GM04504 (cell line): Measurements from ENCODE around the gene MKNK1.
A peak's percentile ranks its signal among the peaks of the same experiment; 100 is the strongest.
"Not testable (repeated sequence)": the region's sequence is repeated elsewhere in the genome, so short reads cannot be mapped to it uniquely, and the experiment has no call there.

Source experiments
- DNase-seq: peaks from one replicate; pipeline ENCODE4 v3.0.0-alpha.2; 2012; ENCODE audit warnings: low read depth

The MKNK1 gene

GRCh38 chr1:46603858-46604549 lies at the start of gene MKNK1:
Gene MKNK1, minus strand, starts transcription at chr1:46604268. Its CDS starts 20,941 bp downstream, at chr1:46583327.
- DNase-seq: peak; percentile 86

- peak; percentile 69 for DNase-seq
Measured at GRCh38 chr1:46653405-46653958, 49.4 kb upstream of the MKNK1 start.

- no peak for DNase-seq
Measured at GRCh38 chr1:46652321-46653100, 48.4 kb upstream of the MKNK1 start.

GRCh38 chr1:46651152-46651551 lies 47.1 kb upstream of the MKNK1 start:
- DNase-seq: not testable (repeated sequence)

GRCh38 chr1:46650491-46650890 lies 46.4 kb upstream of the MKNK1 start:
- DNase-seq: no peak

GRCh38 chr1:46649764-46650163 lies 45.7 kb upstream of the MKNK1 start:
- no peak for DNase-seq

GRCh38 chr1:46647611-46648010 lies 43.5 kb upstream of the MKNK1 start:
- no peak for DNase-seq

GRCh38 chr1:46646844-46647243 lies 42.8 kb upstream of the MKNK1 start:
- no peak for DNase-seq

- no peak for DNase-seq
Measured at GRCh38 chr1:46646331-46646730, 42.3 kb upstream of the MKNK1 start.

- no peak for DNase-seq
Measured at GRCh38 chr1:46645815-46646214, 41.7 kb upstream of the MKNK1 start.

GRCh38 chr1:46643368-46643775 lies 39.3 kb upstream of the MKNK1 start:
- peak; percentile 87 for DNase-seq

GRCh38 chr1:46642115-46642680 lies 38.1 kb upstream of the MKNK1 start:
- no peak for DNase-seq

- no peak for DNase-seq
Measured at GRCh38 chr1:46639547-46639946, 35.5 kb upstream of the MKNK1 start.

- no peak for DNase-seq
Measured at GRCh38 chr1:46638921-46639320, 34.9 kb upstream of the MKNK1 start.

- no peak for DNase-seq
Measured at GRCh38 chr1:46637444-46638083, 33.5 kb upstream of the MKNK1 start.

GRCh38 chr1:46635205-46635604 lies 31.1 kb upstream of the MKNK1 start:
- DNase-seq: no peak

- DNase-seq: no peak
Measured at GRCh38 chr1:46630719-46631118, 26.7 kb upstream of the MKNK1 start.

- DNase-seq: no peak
Measured at GRCh38 chr1:46623743-46624644, 19.9 kb upstream of the MKNK1 start.

- peak; percentile 57 for DNase-seq
Measured at GRCh38 chr1:46622344-46622743, 18.3 kb upstream of the MKNK1 start.

- DNase-seq: no peak
Measured at GRCh38 chr1:46621930-46622329, 17.9 kb upstream of the MKNK1 start.

- no peak for DNase-seq
Measured at GRCh38 chr1:46619656-46620258, 15.7 kb upstream of the MKNK1 start.
